ENCODE results near the gene FGD5. TPM values are rescaled to one million over a fixed set of nuclear protein-coding genes. Genes with fewer than 3 reads are reported as not detected.

The FGD5 gene
- total and polyA plus RNA-seq, 8 donors = 25.4 to 49.4 (median 41.7) TPM

DNA sequence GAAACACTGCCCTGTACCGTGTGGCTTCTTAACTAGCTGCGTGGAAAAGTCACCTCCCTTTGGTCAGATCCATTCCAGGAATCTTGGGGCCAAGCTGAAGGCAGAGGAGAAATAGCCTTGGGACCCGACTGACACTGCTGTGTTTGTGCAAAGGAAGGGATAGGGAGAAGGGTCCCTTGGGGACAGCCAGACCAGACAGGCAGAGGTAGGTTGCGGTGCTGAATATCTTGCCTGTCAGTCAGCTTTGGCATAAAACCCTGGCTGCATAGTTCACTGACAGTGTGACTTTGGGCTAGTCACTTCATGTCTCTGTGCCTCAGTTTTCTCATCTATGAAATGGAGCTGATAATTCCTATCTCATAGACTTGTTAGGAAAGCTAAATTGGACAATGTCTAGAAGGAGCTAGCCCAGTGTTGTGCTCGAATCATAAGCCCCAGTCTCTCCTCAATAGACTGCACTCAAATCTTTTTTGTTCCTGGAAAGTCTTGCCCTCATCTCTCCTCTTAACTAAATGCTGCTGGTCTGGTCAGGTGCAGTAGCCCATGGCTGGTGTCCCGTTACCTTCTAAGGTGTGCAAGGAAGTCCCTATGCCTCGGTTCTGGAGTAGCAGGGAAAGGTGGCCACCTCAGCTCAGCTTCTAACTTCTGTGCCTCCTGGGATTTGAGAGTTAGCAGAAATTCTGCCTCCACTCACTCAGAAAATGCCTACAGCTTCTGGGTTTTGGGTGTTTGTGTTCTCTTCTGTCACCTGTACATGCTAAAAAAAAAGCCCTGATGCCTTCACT, 25.8 kb downstream of the FGD5 start:
- peaks cover 8 to 29% of the 10 kb centered on the region in 2 donors for H3K4me1 ChIP-seq

GRCh38 chr3:14845180-14845579, 26.4 kb downstream of the FGD5 start:
- no peak overlapping the region for H3K4me3 ChIP-seq
- no peak for ATAC-seq
- no peaks in the 10 kb centered on the region for H3K9me3 ChIP-seq
- TF ChIP-seq CTCF (IDR thresholded peaks at IDR 0.05) = no peak
- H3K36me3 ChIP-seq = no peaks in the 10 kb centered on the region
- no peak for DNase-seq
- peaks cover 13 to 34% of the 10 kb centered on the region in 2 donors for H3K4me1 ChIP-seq
- no peak overlapping the region for H3K27ac ChIP-seq
- intact Hi-C loops (cut with DNase I) = no loop called here
- H3K27me3 ChIP-seq = no peaks in the 10 kb centered on the region

More for the DNA sequence above, 25.8 kb downstream of the FGD5 start:
- Histone ChIP-seq H3K36me3 (no peaks in the 10 kb centered on the region), H3K9me3 (no peaks in the 10 kb centered on the region), H3K27ac (no peak overlapping the region), H3K27me3 (no peaks in the 10 kb centered on the region), H3K4me3 (no peak overlapping the region)
- intact Hi-C loops (cut with DNase I) = no loop called here
- DNase-seq (no peak), ATAC-seq (no peak)
- TF ChIP-seq CTCF (IDR thresholded peaks at IDR 0.05) = no peak

DNA sequence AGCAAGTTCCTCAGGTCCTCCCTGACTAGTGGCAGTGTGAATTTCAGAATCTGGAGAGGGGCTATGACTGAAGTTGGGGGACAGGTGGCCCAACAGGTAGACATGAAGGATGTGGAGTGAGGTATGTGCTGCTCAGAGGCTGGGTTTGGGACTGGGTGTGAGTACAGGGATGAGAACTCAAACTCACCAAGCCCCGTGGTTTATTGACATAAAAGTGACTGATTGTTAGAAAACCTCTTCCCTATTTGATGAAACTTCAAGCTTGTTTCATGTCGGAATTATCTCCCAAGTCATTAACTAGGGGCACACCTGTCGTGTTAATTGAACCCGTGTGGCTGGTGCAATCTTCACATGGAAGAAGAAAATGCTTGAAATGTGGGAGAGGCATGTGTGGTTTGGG, 27.1 kb downstream of the FGD5 start:
- ATAC-seq (no peak), DNase-seq (no peak)
- intact Hi-C loops (cut with DNase I) = no loop called here
- Histone ChIP-seq H3K4me1 (peaks cover 13 to 34% of the 10 kb centered on the region in 2 donors), H3K36me3 (no peaks in the 10 kb centered on the region), H3K9me3 (no peaks in the 10 kb centered on the region), H3K27me3 (no peaks in the 10 kb centered on the region), H3K27ac (no peak overlapping the region), H3K4me3 (no peak overlapping the region)
- no peak for TF ChIP-seq CTCF (IDR thresholded peaks at IDR 0.05)

- Histone ChIP-seq H3K9me3 (no peaks in the 10 kb centered on the region), H3K36me3 (no peaks in the 10 kb centered on the region), H3K27ac (no peak overlapping the region), H3K27me3 (no peaks in the 10 kb centered on the region), H3K4me1 (peaks cover 13 to 32% of the 10 kb centered on the region in 2 donors), H3K4me3 (no peak overlapping the region)
- no peak for DNase-seq
- intact Hi-C loops (cut with DNase I) = no loop called here
- no peak for TF ChIP-seq CTCF (IDR thresholded peaks at IDR 0.05)
- no peak for ATAC-seq
Measured at GRCh38 chr3:14846226-14846880, 27.6 kb downstream of the FGD5 start.
